Measurements from ENCODE around the gene GRB10.
"Not testable (repeated sequence)": the region's sequence is repeated elsewhere in the genome, so short reads cannot be mapped to it uniquely, and the experiment has no call there.

GRB10 gene

GRCh38 chr7:50607524-50608125 lies 175.1 kb downstream of the GRB10 start:
- DNase-seq (ENCODE audit: low spot score): no peak

GRCh38 chr7:50605059-50605458 lies 177.6 kb downstream of the GRB10 start:
- no peak for DNase-seq (ENCODE audit: low spot score)

GRCh38 chr7:50603287-50603686 lies 179.4 kb downstream of the GRB10 start:
- no peak for DNase-seq (ENCODE audit: low spot score)

GRCh38 chr7:50599385-50599784 lies 183.3 kb downstream of the GRB10 start:
- DNase-seq (ENCODE audit: low spot score): no peak

- no peak for DNase-seq (ENCODE audit: low spot score)
These were observed 184.0 kb downstream of the GRB10 start for GRCh38 chr7:50598460-50599343.

GRCh38 chr7:50596484-50596883 lies 186.2 kb downstream of the GRB10 start:
- no peak for DNase-seq (ENCODE audit: low spot score)

GRCh38 chr7:50595491-50596102 lies 187.1 kb downstream of the GRB10 start:
- DNase-seq (ENCODE audit: low spot score): no peak

GRCh38 chr7:50594734-50595485 lies 187.8 kb downstream of the GRB10 start:
- DNase-seq (ENCODE audit: low spot score): no peak

- no peak for DNase-seq (ENCODE audit: low spot score)
These were observed 188.6 kb downstream of the GRB10 start for GRCh38 chr7:50594136-50594535.

- no peak for DNase-seq (ENCODE audit: low spot score)
These were observed 189.8 kb downstream of the GRB10 start for GRCh38 chr7:50592940-50593339.

GRCh38 chr7:50591480-50592438 lies 190.9 kb downstream of the GRB10 start:
- no peak for DNase-seq (ENCODE audit: low spot score)

- DNase-seq (ENCODE audit: low spot score): no peak
These were observed 191.6 kb downstream of the GRB10 start for GRCh38 chr7:50591098-50591479.

GRCh38 chr7:50590535-50590934 lies 192.2 kb downstream of the GRB10 start:
- DNase-seq (ENCODE audit: low spot score): no peak

- no peak for DNase-seq (ENCODE audit: low spot score)
These were observed 193.3 kb downstream of the GRB10 start for GRCh38 chr7:50589364-50589763.

- DNase-seq (ENCODE audit: low spot score): no peak
These were observed 193.8 kb downstream of the GRB10 start for GRCh38 chr7:50588937-50589336.

GRCh38 chr7:50587737-50588136 lies 195.0 kb downstream of the GRB10 start:
- DNase-seq (ENCODE audit: low spot score): no peak

- no peak for DNase-seq (ENCODE audit: low spot score)
These were observed 197.8 kb downstream of the GRB10 start for GRCh38 chr7:50584793-50585408.

- DNase-seq (ENCODE audit: low spot score): no peak
These were observed 198.3 kb downstream of the GRB10 start for GRCh38 chr7:50584386-50584785.

- not testable (repeated sequence) for DNase-seq (ENCODE audit: low spot score)
These were observed 199.4 kb downstream of the GRB10 start for GRCh38 chr7:50583295-50583694.

- not testable (repeated sequence) for DNase-seq (ENCODE audit: low spot score)
These were observed 200.4 kb downstream of the GRB10 start for GRCh38 chr7:50582271-50582670.

GRCh38 chr7:50580666-50581065 lies 202.0 kb downstream of the GRB10 start:
- not testable (repeated sequence) for DNase-seq (ENCODE audit: low spot score)

Measured in HuH-7.5 (cell line).